GM12874 (cell line): ENCODE measurements around the gene CCT7.

Source experiments
- TF ChIP-seq, protein P1 (sequence below): IDR thresholded peaks from 2 replicates; pipeline ENCODE4 v1.5.1; 2011; ENCODE audit warnings: low read depth, mild to moderate bottlenecking, control low read depth, low read length, moderate library complexity; ENCODE audit not compliant: insufficient read depth

Gene CCT7

GRCh38 chr2:73291461-73292315 is 57.6 kb downstream of the CCT7 start:
- TF ChIP-seq, protein P1, sequence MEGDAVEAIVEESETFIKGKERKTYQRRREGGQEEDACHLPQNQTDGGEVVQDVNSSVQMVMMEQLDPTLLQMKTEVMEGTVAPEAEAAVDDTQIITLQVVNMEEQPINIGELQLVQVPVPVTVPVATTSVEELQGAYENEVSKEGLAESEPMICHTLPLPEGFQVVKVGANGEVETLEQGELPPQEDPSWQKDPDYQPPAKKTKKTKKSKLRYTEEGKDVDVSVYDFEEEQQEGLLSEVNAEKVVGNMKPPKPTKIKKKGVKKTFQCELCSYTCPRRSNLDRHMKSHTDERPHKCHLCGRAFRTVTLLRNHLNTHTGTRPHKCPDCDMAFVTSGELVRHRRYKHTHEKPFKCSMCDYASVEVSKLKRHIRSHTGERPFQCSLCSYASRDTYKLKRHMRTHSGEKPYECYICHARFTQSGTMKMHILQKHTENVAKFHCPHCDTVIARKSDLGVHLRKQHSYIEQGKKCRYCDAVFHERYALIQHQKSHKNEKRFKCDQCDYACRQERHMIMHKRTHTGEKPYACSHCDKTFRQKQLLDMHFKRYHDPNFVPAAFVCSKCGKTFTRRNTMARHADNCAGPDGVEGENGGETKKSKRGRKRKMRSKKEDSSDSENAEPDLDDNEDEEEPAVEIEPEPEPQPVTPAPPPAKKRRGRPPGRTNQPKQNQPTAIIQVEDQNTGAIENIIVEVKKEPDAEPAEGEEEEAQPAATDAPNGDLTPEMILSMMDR, result no peak; the same call in 1 of the 2 replicates

GRCh38 chr2:73292316-73292905 is 58.3 kb downstream of the CCT7 start:
- TF ChIP-seq, protein P1, result no peak

GRCh38 chr2:73292906-73293533 is 58.9 kb downstream of the CCT7 start:
- TF ChIP-seq, protein P1, result no peak

GRCh38 chr2:73293534-73294171 is 59.5 kb downstream of the CCT7 start, which contains the start of gene EGR4:
TSS of gene EGR4 (minus strand) at chr2:73293548. CDS start at chr2:73293317, 231 bp downstream.
- TF ChIP-seq, protein P1, result no peak

GRCh38 chr2:73294239-73294638 is 60.1 kb downstream of the CCT7 start:
- TF ChIP-seq, protein P1, result no peak

DNA sequence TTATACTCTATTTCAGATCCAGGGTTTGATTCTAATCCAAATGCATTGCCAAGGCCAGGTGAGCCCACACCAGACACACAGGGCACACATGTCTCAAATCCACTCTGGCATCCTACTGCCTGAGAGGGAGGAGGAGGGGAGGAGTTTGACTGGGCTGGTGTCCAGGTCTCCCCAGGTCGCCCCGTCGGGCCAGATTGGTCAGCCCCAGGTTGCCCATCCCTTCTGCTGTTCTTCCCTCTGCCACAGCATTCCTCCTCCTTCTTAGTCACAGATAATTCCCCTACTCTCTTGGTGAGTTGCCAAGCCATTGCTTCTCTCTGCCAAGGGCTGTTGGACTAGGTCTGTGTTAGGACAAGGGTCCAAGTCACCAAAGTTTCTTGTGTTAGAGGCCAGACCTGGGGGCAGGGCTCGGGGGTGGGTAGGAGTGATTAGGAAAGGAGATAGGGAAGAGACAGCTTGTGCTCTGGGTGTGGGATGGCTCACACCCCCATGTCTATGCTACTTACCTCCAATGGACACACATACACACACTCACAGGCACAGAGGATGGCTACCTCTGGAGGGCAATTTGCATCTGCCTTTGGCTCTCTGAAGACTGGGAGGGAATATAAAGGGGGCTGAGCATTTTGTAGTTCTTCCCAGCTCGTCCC is 61.8 kb downstream of the CCT7 start:
- TF ChIP-seq, protein P1, result no peak
